ENCODE measurements around the gene CPEB3. TPM values are rescaled to one million over a fixed set of nuclear protein-coding genes. Genes with fewer than 3 reads are reported as not detected.

CPEB3 gene
- total and polyA plus RNA-seq, 2 donors (not counting 1 experiment from before 2014, with no cell fraction given): 0.37 to 0.66 TPM

DNA sequence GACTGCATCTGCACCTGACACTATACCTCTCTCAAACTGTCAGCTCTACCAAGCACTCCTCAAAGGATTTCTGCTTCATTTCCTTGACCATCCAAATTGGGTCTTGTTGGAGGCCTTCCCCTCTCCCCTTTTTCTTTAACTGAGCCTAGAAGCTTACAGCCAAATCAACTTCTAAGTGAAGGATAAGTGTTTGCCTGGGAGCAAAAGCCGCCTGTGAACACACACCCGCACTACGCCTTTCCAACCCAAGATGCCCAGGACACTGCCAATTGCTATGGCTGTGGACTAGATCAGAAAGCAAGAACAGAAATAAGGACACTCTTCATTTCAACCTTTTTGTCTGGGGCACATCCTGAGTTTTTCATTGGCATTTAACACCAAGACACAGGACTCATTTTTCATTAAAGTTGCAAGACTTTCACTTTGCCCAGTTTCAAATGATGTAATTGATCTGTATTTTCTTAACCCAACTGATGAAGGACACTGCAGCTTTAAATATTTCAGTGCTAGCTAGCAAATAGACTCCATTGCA lies 52.8 kb downstream of the CPEB3 start:
- no peaks in the 10 kb centered on the region for H4K20me1 ChIP-seq (ENCODE audit: control insufficient read depth, extremely low read depth, insufficient read depth, low read length)
- H3K79me2 ChIP-seq (ENCODE audit: control insufficient read depth, insufficient read depth, low read length): no peaks in the 10 kb centered on the region
- H3K4me1 ChIP-seq (ENCODE audit: control insufficient read depth, extremely low read depth, insufficient read depth, low read length): peaks cover 4% of the 10 kb centered on the region
- peak overlapping the region in 2 of 4 experiments; percentile 54 to 70 for H3K4me3 ChIP-seq (replicated peaks in 1 of 4; ENCODE audit: control extremely low read depth in 1 of 4, insufficient read depth in 1 of 4, low read depth in 3 of 4, low read length in 4 of 4)
- H3K9me3 ChIP-seq (ENCODE audit: control insufficient read depth, insufficient read depth, low read depth, low read length): no peaks in the 10 kb centered on the region
- TF ChIP-seq CTCF (conservative IDR thresholded peaks at IDR 0.05 in 1 of 2, IDR thresholded peaks at IDR 0.05 in 1 of 2; ENCODE audit: low read depth in 1 of 2, low read length in 2 of 2) (no peak), EZH2 (IDR thresholded peaks at IDR 0.05; ENCODE audit: low read length, missing control alignments) (no peak)
- H3K4me2 ChIP-seq (ENCODE audit: extremely low read depth, insufficient read depth, low read length): no peak overlapping the region
- no peak overlapping the region for H3K27ac ChIP-seq (ENCODE audit: insufficient read depth, low read length)
- H3K9ac ChIP-seq (ENCODE audit: insufficient read depth, low read length): no peak overlapping the region
- no peaks in the 10 kb centered on the region for H3K36me3 ChIP-seq (ENCODE audit: control insufficient read depth, insufficient read depth, low read length)
- no peak for DNase-seq (ENCODE audit: low read depth in 2 of 2)
- no peaks in the 10 kb centered on the region for H3K27me3 ChIP-seq (ENCODE audit: control insufficient read depth, insufficient read depth, low read length)
- H2AFZ ChIP-seq (ENCODE audit: low read length): no peak overlapping the region

GRCh38 chr10:92231196-92231595 lies 59.7 kb downstream of the CPEB3 start:
- Histone ChIP-seq H2AFZ (ENCODE audit: low read length) (no peak overlapping the region), H3K27me3 (ENCODE audit: control insufficient read depth, insufficient read depth, low read length) (no peaks in the 10 kb centered on the region), H3K4me3 (replicated peaks in 1 of 4; ENCODE audit: control extremely low read depth in 1 of 4, insufficient read depth in 1 of 4, low read depth in 3 of 4, low read length in 4 of 4) (no peak overlapping the region), H3K79me2 (ENCODE audit: control insufficient read depth, insufficient read depth, low read length) (no peaks in the 10 kb centered on the region), H3K36me3 (ENCODE audit: control insufficient read depth, insufficient read depth, low read length) (no peaks in the 10 kb centered on the region), H3K27ac (ENCODE audit: insufficient read depth, low read length) (no peak overlapping the region), H4K20me1 (ENCODE audit: control insufficient read depth, extremely low read depth, insufficient read depth, low read length) (no peaks in the 10 kb centered on the region), H3K4me1 (ENCODE audit: control insufficient read depth, extremely low read depth, insufficient read depth, low read length) (no peaks in the 10 kb centered on the region), H3K4me2 (ENCODE audit: extremely low read depth, insufficient read depth, low read length) (no peak overlapping the region), H3K9me3 (ENCODE audit: control insufficient read depth, insufficient read depth, low read depth, low read length) (no peaks in the 10 kb centered on the region), H3K9ac (ENCODE audit: insufficient read depth, low read length) (no peak overlapping the region)
- no peak for TF ChIP-seq EZH2 (IDR thresholded peaks at IDR 0.05; ENCODE audit: low read length, missing control alignments)
- no peak for TF ChIP-seq CTCF (conservative IDR thresholded peaks at IDR 0.05 in 1 of 2, IDR thresholded peaks at IDR 0.05 in 1 of 2; ENCODE audit: low read depth in 1 of 2, low read length in 2 of 2)
- peak in 1 of 2 donors; percentile 63 for DNase-seq (ENCODE audit: low read depth in 2 of 2)

DNA sequence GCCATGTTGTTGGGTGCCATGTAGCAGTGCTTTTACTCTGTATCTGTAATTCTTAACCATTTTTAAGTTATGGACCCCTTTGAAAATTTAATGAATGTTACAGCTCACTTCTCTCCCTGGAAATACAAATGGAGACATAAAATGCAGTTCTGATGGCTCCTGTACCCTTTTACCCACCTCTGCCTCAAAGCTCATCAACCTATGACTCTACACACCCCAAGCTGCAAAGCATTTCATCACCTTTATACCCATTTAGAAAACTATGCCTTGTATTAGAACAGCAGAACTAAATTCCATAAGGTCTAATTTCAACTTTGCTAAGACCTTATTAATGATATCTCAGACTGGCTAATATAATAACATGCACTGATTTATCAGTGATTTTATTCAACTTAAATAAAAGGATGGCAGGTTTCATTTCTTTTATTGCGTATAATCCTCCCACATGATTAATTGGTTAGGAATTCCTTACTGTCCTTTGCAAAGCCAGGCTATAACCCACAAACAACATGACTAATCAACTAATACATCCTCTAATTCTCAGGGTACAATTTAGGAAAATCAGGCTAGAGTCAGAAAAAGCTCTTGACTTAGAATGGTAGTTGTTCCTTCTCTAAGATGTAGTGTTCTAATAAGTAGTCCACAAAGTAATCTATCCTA lies 68.1 kb downstream of the CPEB3 start:
- peak; percentile 55 to 74 for DNase-seq (ENCODE audit: low read depth in 2 of 2)
- no peak for TF ChIP-seq EZH2 (IDR thresholded peaks at IDR 0.05; ENCODE audit: low read length, missing control alignments)
- Histone ChIP-seq H3K4me3 (replicated peaks in 1 of 4; ENCODE audit: control extremely low read depth in 1 of 4, insufficient read depth in 1 of 4, low read depth in 3 of 4, low read length in 4 of 4) (no peak overlapping the region), H3K9ac (ENCODE audit: insufficient read depth, low read length) (no peak overlapping the region), H4K20me1 (ENCODE audit: control insufficient read depth, extremely low read depth, insufficient read depth, low read length) (no peaks in the 10 kb centered on the region), H3K9me3 (ENCODE audit: control insufficient read depth, insufficient read depth, low read depth, low read length) (no peaks in the 10 kb centered on the region), H3K4me2 (ENCODE audit: extremely low read depth, insufficient read depth, low read length) (no peak overlapping the region), H3K27ac (ENCODE audit: insufficient read depth, low read length) (no peak overlapping the region), H3K27me3 (ENCODE audit: control insufficient read depth, insufficient read depth, low read length) (no peaks in the 10 kb centered on the region), H2AFZ (ENCODE audit: low read length) (no peak overlapping the region), H3K79me2 (ENCODE audit: control insufficient read depth, insufficient read depth, low read length) (no peaks in the 10 kb centered on the region), H3K36me3 (ENCODE audit: control insufficient read depth, insufficient read depth, low read length) (no peaks in the 10 kb centered on the region), H3K4me1 (ENCODE audit: control insufficient read depth, extremely low read depth, insufficient read depth, low read length) (no peaks in the 10 kb centered on the region)
